HG03571 (cell line): ENCODE measurements around the gene EEA1.
"Not testable (repeated sequence)": the region's sequence is repeated elsewhere in the genome, so short reads cannot be mapped to it uniquely, and the experiment has no call there.

ENCODE experiments used
- ATAC-seq: cut with Tn5 transposase; IDR thresholded peaks from one replicate; pipeline ENCODE4 v1.9.1; 2021; ENCODE audit not compliant: unreplicated experiment

Gene EEA1

DNA sequence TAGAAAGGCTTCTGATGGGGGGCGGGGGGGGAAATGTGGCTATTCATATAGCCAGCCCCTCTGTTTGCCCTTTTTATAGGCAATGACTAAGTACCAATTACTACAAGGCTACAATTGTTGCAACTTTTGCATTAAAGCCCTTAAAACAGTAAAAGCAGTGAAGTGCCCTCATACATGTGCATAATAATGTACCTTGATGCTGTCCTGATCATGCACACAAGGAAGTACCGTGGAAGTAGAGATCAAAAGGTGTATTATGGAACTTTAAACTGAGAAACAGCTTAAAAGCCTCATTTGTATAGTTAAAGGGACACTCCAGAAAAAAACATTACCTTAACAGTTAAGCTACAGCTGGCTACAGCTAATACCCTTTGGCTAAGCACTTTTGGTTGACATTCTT lies 114.5 kb downstream of the EEA1 start:
- no peak for ATAC-seq

DNA sequence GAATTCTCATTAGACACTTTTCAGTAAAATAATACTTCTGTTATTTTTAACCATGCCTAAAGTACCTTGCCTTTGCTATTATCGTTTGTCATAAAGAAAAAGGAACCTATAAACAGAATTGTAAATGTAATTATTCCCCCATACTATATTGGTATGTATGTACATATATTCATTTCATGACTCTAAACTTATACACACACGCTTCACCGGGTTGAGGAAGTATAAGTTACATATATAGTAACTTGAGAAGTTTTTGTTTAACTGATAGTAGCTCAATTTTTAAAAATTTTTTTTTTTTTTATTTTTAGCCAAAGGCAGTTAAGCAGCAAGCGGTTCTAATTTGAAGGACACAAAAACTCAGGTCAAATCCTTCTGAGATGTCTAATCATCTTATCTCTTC lies 118.7 kb downstream of the EEA1 start:
- no peak for ATAC-seq

- no peak for ATAC-seq
Observed at GRCh38 chr12:92803903-92804302, 125.2 kb downstream of the EEA1 start.

DNA sequence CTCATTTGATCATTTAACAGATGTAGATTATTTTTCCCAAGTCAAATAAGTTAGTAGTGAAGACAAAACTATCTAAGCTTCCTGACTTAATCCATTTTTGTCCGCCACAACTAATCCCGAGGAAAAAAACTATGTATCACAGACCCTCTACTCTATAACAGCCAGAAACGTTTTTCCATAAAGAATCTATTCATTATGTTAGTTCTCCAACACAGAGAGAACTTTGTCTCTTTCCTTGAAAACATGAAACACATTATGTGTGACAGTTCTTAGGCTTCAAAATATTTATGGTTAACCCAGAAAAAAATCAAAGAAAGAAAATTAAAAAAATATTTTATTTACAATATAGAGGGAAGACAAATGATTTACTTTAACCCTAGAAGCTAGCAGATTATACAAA lies 126.2 kb downstream of the EEA1 start:
- no peak for ATAC-seq

- ATAC-seq: no peak
Observed at GRCh38 chr12:92796650-92797049, 132.4 kb downstream of the EEA1 start.

DNA sequence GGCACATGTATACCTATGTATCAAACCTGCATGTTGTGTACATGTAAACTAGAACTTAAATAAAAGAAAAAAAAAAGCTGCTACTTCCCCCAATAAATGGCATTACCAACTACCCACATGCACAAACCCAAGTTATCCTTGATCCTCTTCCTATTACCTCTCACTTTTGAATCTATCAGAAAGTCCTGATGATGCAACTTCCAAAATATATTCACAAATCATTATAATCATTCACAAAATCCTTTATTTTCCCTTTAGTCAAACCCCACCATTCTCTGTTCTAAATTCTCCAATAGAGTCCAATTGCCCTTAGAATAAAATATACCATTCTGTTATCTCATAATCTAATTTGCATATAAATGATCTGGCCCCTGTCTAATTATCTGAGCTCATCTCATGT lies 134.3 kb downstream of the EEA1 start:
- no peak for ATAC-seq

DNA sequence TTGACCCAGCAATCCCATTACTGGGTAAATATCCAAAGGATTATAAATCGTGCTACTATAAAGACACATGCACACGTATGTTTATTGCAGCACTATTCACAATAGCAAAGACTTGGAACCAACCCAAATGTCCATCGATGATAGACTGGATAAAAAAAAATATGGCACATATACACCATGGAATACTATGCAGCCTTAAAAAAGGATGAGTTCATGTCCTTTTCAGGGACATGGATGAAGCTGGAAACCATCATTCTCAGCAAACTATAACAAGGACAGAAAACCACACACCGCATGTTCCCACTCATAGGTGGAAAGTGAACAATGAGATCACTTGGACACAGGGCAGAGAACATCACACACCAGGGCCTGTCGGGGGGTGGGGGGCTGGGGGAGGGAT lies 134.7 kb downstream of the EEA1 start:
- not testable (repeated sequence) for ATAC-seq

DNA sequence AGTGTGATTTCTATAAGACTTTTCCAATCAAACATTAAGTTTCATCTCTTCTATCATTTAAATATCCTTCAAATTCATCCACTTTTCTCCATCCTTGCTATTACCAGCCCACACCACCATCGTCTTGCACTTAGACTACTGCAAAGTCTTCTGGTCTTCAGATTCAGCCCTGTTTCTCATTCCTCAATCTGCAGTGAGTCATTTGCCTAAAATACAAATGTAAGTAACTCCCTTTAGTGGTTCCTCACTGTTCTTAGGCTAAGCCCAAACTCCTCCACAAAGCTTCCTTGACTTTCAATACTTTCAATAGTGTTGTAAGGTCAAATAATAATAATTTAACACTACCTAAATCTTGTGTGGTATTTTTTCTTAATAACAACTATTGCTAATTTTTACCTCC lies 143.1 kb downstream of the EEA1 start:
- no peak for ATAC-seq

GRCh38 chr12:92785563-92785950 lies 143.5 kb downstream of the EEA1 start:
- no peak for ATAC-seq

- ATAC-seq: peak; percentile 88
Observed at GRCh38 chr12:92784797-92785562, 144.1 kb downstream of the EEA1 start.

DNA sequence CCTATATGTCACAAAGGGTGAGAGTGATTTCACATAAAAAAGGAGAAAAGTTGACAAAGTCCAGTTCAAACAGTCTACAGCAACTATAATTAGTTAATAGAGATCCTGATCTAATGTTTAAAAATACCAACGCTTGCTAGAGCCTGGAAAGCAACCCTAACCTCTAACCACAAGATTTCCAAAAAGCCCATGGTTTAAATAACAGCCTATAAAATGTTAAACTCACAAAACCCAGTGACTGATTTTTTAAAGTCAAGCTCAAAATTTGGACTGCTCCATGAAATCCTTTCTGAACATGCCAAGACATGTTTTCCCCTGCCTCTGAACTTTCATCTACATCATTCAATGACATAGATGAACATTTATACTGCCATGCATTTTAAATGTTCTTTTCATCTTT lies 144.7 kb downstream of the EEA1 start:
- no peak for ATAC-seq

DNA sequence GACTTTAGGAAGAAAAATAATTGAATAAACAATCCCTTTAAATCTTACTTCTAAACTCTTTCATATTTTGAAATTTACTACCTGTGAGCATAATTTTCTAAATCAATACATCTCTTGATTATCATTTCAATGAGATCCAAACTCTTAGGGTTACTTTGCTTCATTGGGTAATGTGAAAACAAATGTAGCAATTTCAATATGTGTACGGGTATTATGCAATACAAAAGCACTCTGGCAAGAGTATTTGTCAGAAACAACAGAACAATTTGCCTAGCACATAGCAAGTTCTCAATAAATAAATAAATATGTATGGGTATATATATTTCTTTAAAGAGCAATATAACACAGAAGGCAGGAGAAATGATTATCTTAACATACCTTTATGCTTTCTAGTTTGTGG lies 149.2 kb downstream of the EEA1 start:
- no peak for ATAC-seq

DNA sequence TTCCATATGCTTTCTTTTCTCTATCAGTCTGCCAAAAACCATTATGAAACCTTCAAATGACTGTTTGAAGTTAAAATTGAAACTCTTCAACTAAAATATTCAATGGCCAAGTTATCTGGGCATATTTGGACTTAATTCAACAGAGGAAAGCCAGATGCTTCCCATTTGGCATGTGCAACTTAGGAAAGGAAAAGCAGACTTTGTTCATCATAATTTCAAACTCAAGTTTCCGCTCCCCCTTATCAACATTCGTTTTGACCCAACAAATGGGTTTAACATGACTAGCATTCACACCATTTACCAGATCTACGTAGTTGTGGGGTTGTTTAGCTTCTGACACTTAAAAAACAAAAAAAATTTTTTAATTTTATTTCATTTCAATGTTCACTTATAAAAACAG lies 150.6 kb downstream of the EEA1 start:
- ATAC-seq: no peak

GRCh38 chr12:92775416-92775815 lies 153.7 kb downstream of the EEA1 start:
- no peak for ATAC-seq

DNA sequence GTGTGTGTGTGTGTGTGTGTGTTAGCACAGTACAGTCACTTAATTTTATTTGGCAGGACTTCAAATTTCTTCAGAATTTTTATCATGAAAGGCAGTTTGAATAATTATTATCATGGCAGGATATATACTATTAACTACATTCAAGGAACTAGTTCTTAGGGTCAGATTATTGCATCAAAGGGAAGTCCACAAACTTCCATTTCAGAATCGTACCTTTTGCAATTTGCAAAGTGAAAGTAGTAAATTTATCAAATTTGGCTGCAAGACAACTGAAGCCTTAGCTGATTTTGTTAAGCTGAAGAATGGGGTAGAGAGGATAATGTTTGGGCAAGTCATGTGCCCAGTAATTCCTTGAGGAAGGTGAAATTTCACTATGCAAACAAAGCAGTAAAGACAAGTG lies 158.1 kb downstream of the EEA1 start:
- no peak for ATAC-seq

DNA sequence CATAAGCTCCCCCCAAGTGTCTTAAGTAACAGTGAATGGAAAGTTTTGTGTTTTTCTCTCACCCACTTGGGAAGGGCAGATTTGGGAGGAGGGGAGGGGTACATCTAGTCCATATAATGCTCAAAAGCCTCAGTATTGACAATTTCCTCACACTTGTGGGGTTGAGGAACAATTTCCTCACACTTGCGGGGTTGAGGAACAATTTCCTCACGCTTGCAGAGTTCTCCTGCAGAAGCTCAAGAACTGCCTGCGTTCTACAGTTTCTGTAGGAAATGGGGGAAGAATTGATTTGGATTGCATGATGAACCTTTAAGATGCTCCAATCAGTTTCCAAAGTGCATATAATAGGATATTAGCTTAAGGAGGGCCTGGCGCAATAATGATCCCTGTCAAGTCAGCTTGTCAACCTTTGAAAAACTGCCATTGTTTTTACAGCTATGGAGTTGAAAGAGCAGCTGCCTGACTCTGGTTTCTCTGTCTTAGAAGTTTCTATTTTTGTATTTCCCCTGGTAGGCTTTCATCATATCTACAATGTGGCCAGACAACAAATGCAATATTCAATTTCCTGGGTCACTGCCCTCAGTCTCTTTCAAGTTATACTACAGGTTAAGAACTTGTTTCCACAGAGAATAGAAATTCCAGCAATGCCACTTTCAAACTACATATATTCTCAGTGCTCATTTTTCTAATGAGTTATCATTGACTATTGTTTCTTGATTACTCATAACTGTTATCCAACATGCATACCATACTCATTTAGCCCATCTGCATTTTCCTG lies 159.8 kb downstream of the EEA1 start:
- ATAC-seq: peak; percentile 79

DNA sequence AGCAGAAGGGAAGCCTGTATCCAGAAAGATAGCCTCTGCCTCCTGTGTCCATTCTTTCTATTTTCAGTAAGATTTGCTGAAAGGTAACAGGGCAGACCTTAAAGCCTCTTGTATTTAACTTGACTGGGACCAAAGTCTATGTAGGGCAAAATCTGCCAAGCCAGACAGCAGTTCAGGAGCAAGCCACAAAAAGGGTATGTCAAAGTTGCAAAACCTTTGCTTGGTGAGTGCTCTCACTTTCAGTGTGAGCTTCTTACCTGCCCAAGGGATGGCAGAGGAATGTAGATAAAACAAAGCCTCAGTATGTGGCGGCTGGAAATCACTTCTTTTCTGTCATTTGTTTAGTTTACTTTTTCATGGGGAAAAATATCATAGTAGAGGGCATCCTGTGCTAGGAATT lies 163.2 kb downstream of the EEA1 start:
- no peak for ATAC-seq

- no peak for ATAC-seq
Observed at GRCh38 chr12:92764831-92765230, 164.3 kb downstream of the EEA1 start.

- ATAC-seq: no peak
Observed at GRCh38 chr12:92762773-92763172, 166.3 kb downstream of the EEA1 start.

DNA sequence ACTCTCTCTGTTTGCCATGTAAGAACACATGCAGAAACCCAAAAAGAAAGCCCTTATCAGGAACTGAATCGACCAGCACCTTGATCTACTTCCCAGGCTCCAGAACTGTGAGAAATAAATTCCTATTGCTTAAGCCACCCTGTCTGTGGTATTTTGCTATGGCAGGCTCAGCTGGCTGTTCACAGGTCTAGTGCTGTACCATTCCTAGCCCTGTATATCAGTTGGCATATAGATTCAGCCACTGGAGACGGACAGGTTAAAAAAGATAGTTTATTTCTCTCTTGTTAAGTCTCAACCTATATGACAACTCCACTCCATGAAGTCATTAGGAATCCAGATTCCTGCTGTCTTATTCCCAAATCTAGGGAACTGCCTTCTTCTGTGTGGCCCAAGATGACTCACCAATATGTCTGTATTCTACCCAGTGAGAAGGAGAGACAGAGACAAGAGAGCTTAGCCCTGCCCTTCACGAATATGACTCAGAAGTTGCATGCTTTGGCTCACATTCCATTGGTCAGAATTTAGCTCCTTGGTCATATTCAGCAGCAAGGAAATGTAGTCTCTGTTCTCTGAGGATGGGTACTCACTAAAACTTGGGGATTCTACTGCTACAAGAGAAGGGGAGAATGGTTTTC lies 169.3 kb downstream of the EEA1 start:
- ATAC-seq: no peak

- no peak for ATAC-seq
Observed at GRCh38 chr12:92757597-92758121, 171.4 kb downstream of the EEA1 start.
